Measurements from ENCODE around the gene ADAMTS3.

DNA sequence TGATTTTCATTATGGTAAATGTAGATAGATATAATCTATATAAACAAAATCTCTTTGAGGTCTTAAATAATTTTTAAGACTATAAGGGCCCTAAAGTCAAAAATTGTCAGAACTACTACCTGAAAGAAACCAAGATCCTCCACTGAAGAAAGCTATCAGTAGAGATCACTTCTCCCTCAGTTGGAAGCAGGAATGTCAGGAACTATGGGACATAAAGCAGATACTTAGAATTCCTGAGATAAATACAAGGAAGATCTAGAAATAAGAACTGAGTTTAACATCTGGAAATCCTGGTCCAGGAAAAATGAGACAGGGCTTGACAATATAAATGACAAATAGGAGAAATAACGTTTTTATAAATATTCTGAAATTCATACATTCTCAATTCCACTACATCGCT lies 97.2 kb downstream of the ADAMTS3 start:
- no peak for TF ChIP-seq POLR2A (IDR thresholded peaks at IDR 0.05)
- TF ChIP-seq, protein P1, sequence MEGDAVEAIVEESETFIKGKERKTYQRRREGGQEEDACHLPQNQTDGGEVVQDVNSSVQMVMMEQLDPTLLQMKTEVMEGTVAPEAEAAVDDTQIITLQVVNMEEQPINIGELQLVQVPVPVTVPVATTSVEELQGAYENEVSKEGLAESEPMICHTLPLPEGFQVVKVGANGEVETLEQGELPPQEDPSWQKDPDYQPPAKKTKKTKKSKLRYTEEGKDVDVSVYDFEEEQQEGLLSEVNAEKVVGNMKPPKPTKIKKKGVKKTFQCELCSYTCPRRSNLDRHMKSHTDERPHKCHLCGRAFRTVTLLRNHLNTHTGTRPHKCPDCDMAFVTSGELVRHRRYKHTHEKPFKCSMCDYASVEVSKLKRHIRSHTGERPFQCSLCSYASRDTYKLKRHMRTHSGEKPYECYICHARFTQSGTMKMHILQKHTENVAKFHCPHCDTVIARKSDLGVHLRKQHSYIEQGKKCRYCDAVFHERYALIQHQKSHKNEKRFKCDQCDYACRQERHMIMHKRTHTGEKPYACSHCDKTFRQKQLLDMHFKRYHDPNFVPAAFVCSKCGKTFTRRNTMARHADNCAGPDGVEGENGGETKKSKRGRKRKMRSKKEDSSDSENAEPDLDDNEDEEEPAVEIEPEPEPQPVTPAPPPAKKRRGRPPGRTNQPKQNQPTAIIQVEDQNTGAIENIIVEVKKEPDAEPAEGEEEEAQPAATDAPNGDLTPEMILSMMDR (IDR thresholded peaks at IDR 0.05): no peak

Data from thyroid gland (tissue), 4 donors.